ENCODE results near the gene OR10A6.

The OR10A6 gene

GRCh38 chr11:7909585-7910285 is 21.3 kb downstream of the OR10A6 start:
- no peak for DNase-seq

GRCh38 chr11:7907121-7907520 is 23.9 kb downstream of the OR10A6 start:
- DNase-seq = no peak

- no peak for DNase-seq
These were observed 24.6 kb downstream of the OR10A6 start for GRCh38 chr11:7906481-7906880.

GRCh38 chr11:7905961-7906429 is 25.1 kb downstream of the OR10A6 start:
- no peak for DNase-seq

GRCh38 chr11:7905549-7905948 is 25.5 kb downstream of the OR10A6 start:
- DNase-seq = no peak

GRCh38 chr11:7904917-7905316 is 26.2 kb downstream of the OR10A6 start:
- no peak for DNase-seq

- DNase-seq = no peak
These were observed 27.1 kb downstream of the OR10A6 start for GRCh38 chr11:7903940-7904339.

- DNase-seq = no peak
These were observed 29.7 kb downstream of the OR10A6 start for GRCh38 chr11:7901319-7901854.

GRCh38 chr11:7900686-7901085 is 30.4 kb downstream of the OR10A6 start:
- no peak for DNase-seq

- no peak for DNase-seq
These were observed 31.6 kb downstream of the OR10A6 start for GRCh38 chr11:7899418-7899817.

- DNase-seq = no peak
These were observed 32.3 kb downstream of the OR10A6 start for GRCh38 chr11:7898666-7899283.

GRCh38 chr11:7896009-7896785 is 34.9 kb downstream of the OR10A6 start:
- no peak for DNase-seq

GRCh38 chr11:7894251-7894650 is 36.8 kb downstream of the OR10A6 start:
- no peak for DNase-seq

- no peak for DNase-seq
These were observed 37.3 kb downstream of the OR10A6 start for GRCh38 chr11:7893796-7894195.

GRCh38 chr11:7892840-7893254 is 38.2 kb downstream of the OR10A6 start:
- no peak for DNase-seq

GRCh38 chr11:7892059-7892699 is 38.9 kb downstream of the OR10A6 start:
- no peak for DNase-seq

- no peak for DNase-seq
These were observed 40.5 kb downstream of the OR10A6 start for GRCh38 chr11:7890417-7891172.

GRCh38 chr11:7889985-7890384 is 41.1 kb downstream of the OR10A6 start:
- no peak for DNase-seq

GRCh38 chr11:7882860-7883259 is 48.2 kb downstream of the OR10A6 start:
- DNase-seq = no peak

All from stimulated activated CD8-positive, alpha-beta memory T cell treated with anti-CD3 and anti-CD28 coated beads, Interleukin-4, amount 100 ng/mL, for 48 hours (primary cell).